HL-60/S4 treated with phorbol 12-myristate 13-acetate at 8.2 ng/mL for 4 days and 3 days (cell line): ENCODE data around the gene INTS12.

ENCODE experiments used
- in situ Hi-C: fragments of 300-500 bp; cut with MboI; formaldehyde crosslinking; loops from 2 replicates; pipeline ENCODE4 v1.15.0; 2022; ENCODE audit warnings: low sequenced_read_pairs

INTS12 gene

GRCh38 chr4:105686571-105686970 lies 21.9 kb downstream of the INTS12 start:
- in situ Hi-C loops, result no loop called here

- in situ Hi-C loops, result no loop called here
Observed at GRCh38 chr4:105683038-105683437, 25.5 kb downstream of the INTS12 start.

GRCh38 chr4:105679186-105679585 lies 29.3 kb downstream of the INTS12 start:
- in situ Hi-C loops, result no loop called here

- in situ Hi-C loops, result no loop called here
Observed at GRCh38 chr4:105677709-105678108, 30.8 kb downstream of the INTS12 start.

GRCh38 chr4:105674011-105674410 lies 34.5 kb downstream of the INTS12 start:
- in situ Hi-C loops, result no loop called here

- in situ Hi-C loops, result no loop called here
Observed at GRCh38 chr4:105671301-105671700, 37.2 kb downstream of the INTS12 start.

- in situ Hi-C loops, result no loop called here
Observed at GRCh38 chr4:105670684-105671083, 37.8 kb downstream of the INTS12 start.

GRCh38 chr4:105666693-105667092 lies 41.8 kb downstream of the INTS12 start:
- in situ Hi-C loops, result no loop called here

- in situ Hi-C loops, result no loop called here
Observed at GRCh38 chr4:105662935-105663675, 45.4 kb downstream of the INTS12 start.

- in situ Hi-C loops, result no loop called here
Observed at GRCh38 chr4:105661028-105661427, 47.5 kb downstream of the INTS12 start.

GRCh38 chr4:105659190-105659589 lies 49.3 kb downstream of the INTS12 start:
- in situ Hi-C loops, result no loop called here

GRCh38 chr4:105657117-105657765 lies 51.2 kb downstream of the INTS12 start:
- in situ Hi-C loops, result no loop called here

- in situ Hi-C loops, result no loop called here
Observed at GRCh38 chr4:105652286-105652888, 56.1 kb downstream of the INTS12 start.

GRCh38 chr4:105651884-105652283 lies 56.6 kb downstream of the INTS12 start:
- in situ Hi-C loops, result no loop called here

- in situ Hi-C loops, result no loop called here
Observed at GRCh38 chr4:105650190-105650589, 58.3 kb downstream of the INTS12 start.

GRCh38 chr4:105645440-105645839 lies 63.0 kb downstream of the INTS12 start:
- in situ Hi-C loops, result no loop called here

GRCh38 chr4:105644257-105644656 lies 64.2 kb downstream of the INTS12 start:
- in situ Hi-C loops, result no loop called here

- in situ Hi-C loops, result no loop called here
Observed at GRCh38 chr4:105641845-105642244, 66.6 kb downstream of the INTS12 start.

GRCh38 chr4:105637408-105638176 lies 70.9 kb downstream of the INTS12 start:
- in situ Hi-C loops, result no loop called here

GRCh38 chr4:105634402-105635080 lies 73.9 kb downstream of the INTS12 start:
- in situ Hi-C loops, result no loop called here

GRCh38 chr4:105633241-105633640 lies 75.2 kb downstream of the INTS12 start:
- in situ Hi-C loops, result no loop called here
